Activated CD8-positive, alpha-beta memory T cell treated with anti-CD3 and anti-CD28 coated beads for 4 hours (primary cell): Measurements from ENCODE around the gene CLIP2.

Experiments
- DNase-seq, 2 donors: peaks; one replicate each; pipeline ENCODE4 v3.0.0-alpha.2; 2020; ENCODE audit warnings: low read depth in 2 of 2

CLIP2 gene

DNA sequence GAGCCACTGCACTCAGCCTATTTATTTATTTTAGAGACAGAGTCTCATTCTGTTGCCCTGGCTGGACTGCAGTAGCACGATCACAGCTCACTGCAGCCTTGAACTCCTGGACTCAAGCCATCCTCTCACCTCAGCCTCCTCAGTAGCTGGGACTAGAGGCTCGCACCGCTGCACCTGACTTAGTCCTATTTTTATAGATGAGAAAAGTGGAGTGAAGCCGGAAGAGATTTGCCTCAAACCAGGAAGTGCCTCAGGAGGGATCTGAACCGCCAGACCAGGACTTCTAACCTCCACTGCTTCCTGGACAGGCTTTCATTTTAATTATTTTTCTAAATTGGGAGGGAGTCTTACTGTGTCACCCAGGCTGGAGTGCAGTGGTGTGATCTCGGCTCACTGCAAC lies 17.5 kb upstream of the CLIP2 start:
- DNase-seq, result no peak

GRCh38 chr7:74272305-74273038 lies 16.7 kb upstream of the CLIP2 start:
- DNase-seq, result no peak

DNA sequence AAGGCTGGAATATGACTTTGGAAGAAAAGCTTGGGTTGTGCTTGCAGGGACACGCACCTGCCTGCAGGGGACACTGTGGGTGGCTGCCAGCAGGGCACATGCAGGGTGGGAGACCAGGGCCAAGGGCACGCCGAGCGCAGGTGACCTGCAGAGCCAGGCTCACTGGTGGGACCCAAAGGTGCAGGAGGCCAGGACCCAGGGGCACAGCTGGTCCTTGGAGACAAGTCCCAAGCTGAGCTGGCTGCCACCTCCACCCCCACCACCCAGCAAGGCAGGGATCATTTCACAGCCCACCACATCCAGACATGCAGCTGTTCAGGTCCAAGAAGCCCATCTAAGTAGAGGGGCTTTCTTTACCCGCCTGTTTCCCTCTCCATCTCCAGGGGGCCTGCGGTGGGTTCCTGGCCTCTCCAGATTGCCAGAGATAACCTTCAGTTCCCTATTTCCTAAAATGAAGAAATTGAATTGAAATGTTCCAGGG lies 13.8 kb upstream of the CLIP2 start:
- DNase-seq, result no peak

- no peak for DNase-seq
Observed at GRCh38 chr7:74277636-74278035, 11.6 kb upstream of the CLIP2 start.

DNA sequence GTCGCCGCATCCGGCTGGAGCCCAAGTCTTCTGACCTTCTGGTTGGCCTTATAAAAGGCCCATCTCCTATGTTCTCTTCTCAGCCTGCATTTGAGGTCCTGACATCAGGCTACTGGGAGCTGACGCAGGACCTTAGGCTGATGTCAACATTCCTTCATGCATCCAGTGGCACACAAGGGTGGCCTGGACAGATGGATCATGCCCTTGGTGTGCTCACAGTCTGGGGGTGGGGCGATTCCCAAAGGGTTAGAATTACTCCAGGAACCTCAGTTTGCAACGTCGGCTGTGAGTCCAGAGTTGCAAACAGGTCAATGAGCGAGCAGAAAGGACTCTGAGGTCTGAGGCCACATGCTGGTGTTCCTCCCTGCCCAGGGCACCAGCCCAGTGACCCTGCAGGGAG lies 8.2 kb upstream of the CLIP2 start:
- DNase-seq, result no peak

- no peak for DNase-seq
Observed at GRCh38 chr7:74282748-74283459, 6.3 kb upstream of the CLIP2 start.

DNA sequence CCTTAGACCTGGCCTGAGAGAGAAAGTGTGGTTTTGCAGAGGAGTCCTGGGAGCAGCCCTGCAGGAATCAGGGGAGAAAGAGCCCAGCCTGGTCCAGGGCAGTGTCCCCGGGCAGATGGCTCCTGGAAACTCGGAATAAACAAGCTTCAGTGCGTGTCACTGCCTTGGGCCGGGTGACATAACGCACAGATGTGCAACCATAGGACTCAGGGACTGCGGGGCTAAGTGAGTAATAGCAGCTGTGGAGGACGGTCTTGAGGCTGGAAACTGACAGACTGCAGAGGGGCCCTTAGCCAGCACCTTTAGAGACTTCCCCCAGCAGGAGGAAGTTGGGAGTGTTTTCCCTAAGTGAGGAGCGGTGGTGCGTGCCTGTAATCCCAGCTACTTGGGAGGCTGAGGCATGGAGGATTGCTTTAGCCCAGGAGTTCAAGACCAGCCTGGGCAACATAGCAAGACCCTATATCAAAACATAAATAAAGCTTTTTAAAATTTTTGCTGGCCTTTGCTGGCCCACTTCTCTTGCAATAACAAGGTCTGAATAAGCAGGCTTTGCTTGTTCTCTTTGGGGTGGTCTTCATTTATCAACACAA lies 5.3 kb upstream of the CLIP2 start:
- no peak for DNase-seq

GRCh38 chr7:74284781-74285259 lies 4.4 kb upstream of the CLIP2 start:
- no peak for DNase-seq

GRCh38 chr7:74286131-74286530 lies 3.1 kb upstream of the CLIP2 start:
- DNase-seq, result no peak

- DNase-seq, result no peak
Observed at GRCh38 chr7:74287303-74288033, 1.7 kb upstream of the CLIP2 start.

- DNase-seq, result no peak
Observed at GRCh38 chr7:74288034-74288881, 949 bp upstream of the CLIP2 start.

GRCh38 chr7:74289659-74290552 lies 699 bp downstream of the CLIP2 start:
- no peak for DNase-seq

GRCh38 chr7:74290553-74290950 lies 1.3 kb downstream of the CLIP2 start:
- no peak for DNase-seq

DNA sequence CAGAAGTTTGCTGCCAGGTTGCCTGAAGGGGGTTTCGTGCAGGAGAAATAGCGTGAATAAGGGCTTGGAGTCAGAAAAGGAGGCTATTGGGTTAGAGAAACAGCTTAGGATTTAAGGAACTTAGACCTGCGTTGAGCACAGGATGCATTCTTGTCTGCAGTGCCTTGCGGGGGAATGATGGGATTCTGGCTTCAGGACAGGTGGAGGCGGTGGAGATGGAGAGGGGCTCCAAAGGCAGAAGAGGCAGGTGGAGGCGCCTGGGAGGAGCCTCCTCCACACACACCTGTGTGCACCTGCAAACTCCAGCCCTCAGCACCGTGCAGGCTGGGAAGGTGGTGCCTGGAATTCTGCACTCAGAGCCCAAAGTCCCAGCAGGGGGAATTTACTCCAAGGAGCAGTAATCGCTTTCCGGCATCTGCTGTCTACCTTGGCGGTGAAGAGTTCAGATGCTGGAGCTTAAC lies 1.8 kb downstream of the CLIP2 start:
- DNase-seq, result no peak

DNA sequence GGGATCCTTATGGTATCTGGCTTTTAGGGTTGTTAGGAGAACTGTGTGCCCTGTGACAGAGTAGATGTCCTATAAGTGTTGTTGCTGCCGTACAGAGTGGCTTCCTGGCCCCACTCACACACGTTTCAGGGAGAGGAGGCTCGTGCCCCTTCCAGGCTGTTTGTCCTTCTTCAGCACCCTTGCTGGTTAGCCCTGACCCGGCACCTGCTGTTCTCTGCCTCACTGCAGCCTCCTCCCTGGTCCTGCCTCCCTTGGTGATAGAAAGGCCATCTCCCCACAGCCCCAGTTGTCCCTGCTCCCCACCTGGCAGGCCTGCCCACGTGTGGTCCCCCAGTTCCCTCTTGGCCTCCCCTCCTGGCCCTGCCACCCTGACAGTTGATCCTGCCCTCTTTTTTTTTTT lies 2.3 kb downstream of the CLIP2 start:
- DNase-seq, result no peak

- DNase-seq, result no peak
Observed at GRCh38 chr7:74292757-74293576, 3.8 kb downstream of the CLIP2 start.

- no peak for DNase-seq
Observed at GRCh38 chr7:74293577-74293908, 4.3 kb downstream of the CLIP2 start.

DNA sequence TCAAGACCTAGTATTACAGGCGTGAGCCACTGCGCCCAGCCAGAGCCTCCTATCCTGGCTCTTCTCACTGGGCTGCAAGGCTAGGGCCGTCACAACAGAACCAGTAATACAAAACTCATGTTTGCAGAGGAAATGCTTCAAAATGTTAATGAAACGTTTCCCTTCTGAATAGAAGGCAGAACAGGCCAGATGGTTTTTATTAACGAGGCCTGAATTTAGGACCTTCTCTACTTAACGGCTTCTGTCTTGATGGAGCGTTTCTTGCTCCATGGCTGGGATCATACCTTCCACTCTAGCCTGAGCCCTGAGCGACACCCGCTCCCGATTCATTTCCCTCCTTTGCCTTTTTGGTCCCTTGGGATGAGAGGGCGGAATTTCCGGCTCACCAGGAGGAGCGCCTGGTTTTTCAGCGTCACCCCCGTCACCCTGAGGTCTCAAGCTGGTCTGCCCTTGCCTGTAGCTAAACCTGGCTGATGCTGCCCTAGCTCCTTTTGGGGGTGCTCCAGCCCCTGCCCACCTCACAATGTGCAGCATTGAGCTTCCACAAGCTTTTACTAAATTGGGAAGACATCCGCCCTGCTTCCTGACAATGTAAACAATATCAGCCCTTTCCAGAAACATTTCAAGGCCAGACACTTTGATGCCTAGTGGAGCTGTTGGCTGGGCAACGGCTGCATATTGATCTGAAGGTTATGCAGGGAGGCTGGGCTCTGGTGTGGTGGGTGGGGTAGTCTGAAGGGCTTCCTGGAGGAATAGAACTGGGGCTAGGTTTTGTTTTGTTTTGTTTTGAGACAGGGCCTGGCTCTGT lies 5.2 kb downstream of the CLIP2 start:
- DNase-seq, result no peak
